SK-N-SH treated with all-trans-retinoic acid at 6 μM for 48 hours (cell line): Measurements from ENCODE around the gene SLFN12.

Experiments used
- ATAC-seq: fragments of 200-7000 bp; cut with Tn5 transposase; 3 replicates; pipeline ENCODE4 v1.9.1; 2020; ENCODE audit warnings: mild to moderate bottlenecking, moderate library complexity
- ARNTL ChIP-seq: fragments of 450-650 bp; formaldehyde crosslinking; IDR thresholded peaks from 2 replicates; pipeline ENCODE4 v1.5.0; 2020; ENCODE audit warnings: low read depth, mild to moderate bottlenecking, moderate library complexity, borderline replicate concordance
- BACH2 ChIP-seq: fragments of 250-450 bp; sonication (Bioruptor Pico); IDR thresholded peaks from 2 replicates; pipeline ENCODE4 v1.9.0; 2021; ENCODE audit warnings: mild to moderate bottlenecking, borderline replicate concordance
- CSRNP3 ChIP-seq: fragments of 250-450 bp; sonication (Bioruptor Pico); IDR thresholded peaks from 2 replicates; pipeline ENCODE4 v1.5.1; 2021; ENCODE audit warnings: mild to moderate bottlenecking, moderate library complexity
- ISL1 ChIP-seq: fragments of 250-450 bp; sonication (Bioruptor Pico); IDR thresholded peaks from 2 replicates; pipeline ENCODE4 v2.1.2; 2022; ENCODE audit warnings: mild to moderate bottlenecking, moderate library complexity
- OSR1 ChIP-seq: fragments of 250-450 bp; sonication (Bioruptor Pico); IDR thresholded peaks from 2 replicates; pipeline ENCODE4 v1.8.0; 2022; ENCODE audit warnings: moderate library complexity, mild to moderate bottlenecking, inconsistent platforms
- PATZ1 ChIP-seq: fragments of 250-450 bp; sonication (Bioruptor Pico); IDR thresholded peaks from 2 replicates; pipeline ENCODE4 v1.8.0; 2020; ENCODE audit warnings: mild to moderate bottlenecking, moderate library complexity, borderline replicate concordance
- POU6F1 ChIP-seq: fragments of 250-450 bp; sonication (Bioruptor Pico); IDR thresholded peaks from 2 replicates; pipeline ENCODE4 v1.8.0; 2021; ENCODE audit warnings: low read depth, mild to moderate bottlenecking, moderate library complexity, borderline replicate concordance
- PPARA ChIP-seq: fragments of 250-450 bp; sonication (Bioruptor Pico); IDR thresholded peaks from 2 replicates; pipeline ENCODE4 v1.5.0; 2020; ENCODE audit warnings: mild to moderate bottlenecking, borderline replicate concordance
- RARB ChIP-seq: fragments of 250-450 bp; sonication (Bioruptor Pico); IDR thresholded peaks from 2 replicates; pipeline ENCODE4 v1.8.0; 2021; ENCODE audit warnings: mild to moderate bottlenecking, moderate library complexity
- SNAI2 ChIP-seq: fragments of 250-450 bp; sonication (Bioruptor Pico); IDR thresholded peaks from 2 replicates; pipeline ENCODE4 v1.5.0; 2020; ENCODE audit warnings: mild to moderate bottlenecking, moderate library complexity
- TCF4 ChIP-seq: fragments of 250-450 bp; sonication (Bioruptor Pico); IDR thresholded peaks from 2 replicates; pipeline ENCODE4 v1.8.0; 2021; ENCODE audit warnings: mild to moderate bottlenecking, moderate library complexity, borderline replicate concordance
- TOX ChIP-seq: fragments of 250-450 bp; sonication (Bioruptor Pico); IDR thresholded peaks from 2 replicates; pipeline ENCODE4 v1.8.0; 2021; ENCODE audit warnings: mild to moderate bottlenecking, moderate library complexity, borderline replicate concordance
- TSHZ2 ChIP-seq: fragments of 250-450 bp; sonication (Bioruptor Pico); IDR thresholded peaks from 2 replicates; pipeline ENCODE4 v1.5.0; 2020; ENCODE audit warnings: mild to moderate bottlenecking, moderate library complexity
- ZC3H10 ChIP-seq: fragments of 250-450 bp; sonication (Bioruptor Pico); IDR thresholded peaks from 2 replicates; pipeline ENCODE4 v1.5.1; 2021; ENCODE audit warnings: mild to moderate bottlenecking, moderate library complexity
- ZFP3 ChIP-seq: fragments of 250-450 bp; sonication (Bioruptor Pico); IDR thresholded peaks from 2 replicates; pipeline ENCODE4 v1.5.0; 2020; ENCODE audit warnings: mild to moderate bottlenecking, moderate library complexity
- ZFP30 ChIP-seq: fragments of 450-650 bp; formaldehyde crosslinking; IDR thresholded peaks from 2 replicates; pipeline ENCODE4 v1.5.0; 2022; ENCODE audit warnings: mild to moderate bottlenecking, moderate library complexity
- ZNF565 ChIP-seq: fragments of 450-650 bp; formaldehyde crosslinking; conservative IDR thresholded peaks from 2 replicates; pipeline ENCODE4 v1.5.0; 2020; ENCODE audit warnings: low read depth, mild to moderate bottlenecking, moderate library complexity
- ZNF70 ChIP-seq: fragments of 450-650 bp; formaldehyde crosslinking; IDR thresholded peaks from 2 replicates; pipeline ENCODE4 v1.5.0; 2020; ENCODE audit warnings: mild to moderate bottlenecking, moderate library complexity
- ZNF8 ChIP-seq: fragments of 450-650 bp; formaldehyde crosslinking; IDR thresholded peaks from 2 replicates; pipeline ENCODE4 v1.5.0; 2020; ENCODE audit warnings: mild to moderate bottlenecking, moderate library complexity

SLFN12 gene

GRCh38 chr17:35377068-35377467 is 55.2 kb downstream of the SLFN12 start:
- TF ChIP-seq OSR1 (CRISPR knock-in tag) (no peak), ZFP30 (no peak), BACH2 (CRISPR knock-in tag) (no peak), ZFP3 (CRISPR knock-in tag) (no peak), TOX (CRISPR knock-in tag) (no peak), ISL1 (no peak), PPARA (CRISPR knock-in tag) (no peak), ZNF8 (CRISPR knock-in tag) (no peak)
- TF ChIP-seq, all 23 proteins: peak for 0

GRCh38 chr17:35376245-35376644 is 56.1 kb downstream of the SLFN12 start:
- TF ChIP-seq SNAI2 (no peak), ZNF70 (CRISPR knock-in tag) (no peak), ZC3H10 (no peak), ARNTL (CRISPR knock-in tag) (no peak), ISL1 (no peak), BACH2 (CRISPR knock-in tag) (no peak), RARB (no peak), CSRNP3 (no peak), PATZ1 (CRISPR knock-in tag) (no peak), ZFP3 (CRISPR knock-in tag) (no peak), TCF4 (CRISPR knock-in tag) (no peak), TSHZ2 (CRISPR knock-in tag) (no peak), ZNF565 (CRISPR knock-in tag) (no peak)
- ATAC-seq = no peak

More at GRCh38 chr17:35377068-35377467, 55.2 kb downstream of the SLFN12 start:
- no peak for ATAC-seq

- TF ChIP-seq ARNTL (CRISPR knock-in tag) = no peak
- ATAC-seq = no peak; the same call in 2 of the 3 replicates
Observed at GRCh38 chr17:35374766-35375344, 57.4 kb downstream of the SLFN12 start.

- ATAC-seq = peak; percentile 80
- TF ChIP-seq POU6F1 (CRISPR knock-in tag) (no peak), ZC3H10 (no peak), ZNF565 (CRISPR knock-in tag) (no peak), ISL1 (no peak), OSR1 (CRISPR knock-in tag) (no peak), ARNTL (CRISPR knock-in tag) (no peak), RARB (no peak)
Observed at GRCh38 chr17:35373984-35374765, 58.1 kb downstream of the SLFN12 start.
